NCI-H2029 (cell line): ENCODE results near the gene LYZL2.
"Not testable (repeated sequence)": the region's sequence is repeated elsewhere in the genome, so short reads cannot be mapped to it uniquely, and the experiment has no call there.

Source experiments
- DNase-seq: peaks from one replicate; lab custom pipeline; 2025; lab: John Stamatoyannopoulos, UW

The LYZL2 gene

DNA sequence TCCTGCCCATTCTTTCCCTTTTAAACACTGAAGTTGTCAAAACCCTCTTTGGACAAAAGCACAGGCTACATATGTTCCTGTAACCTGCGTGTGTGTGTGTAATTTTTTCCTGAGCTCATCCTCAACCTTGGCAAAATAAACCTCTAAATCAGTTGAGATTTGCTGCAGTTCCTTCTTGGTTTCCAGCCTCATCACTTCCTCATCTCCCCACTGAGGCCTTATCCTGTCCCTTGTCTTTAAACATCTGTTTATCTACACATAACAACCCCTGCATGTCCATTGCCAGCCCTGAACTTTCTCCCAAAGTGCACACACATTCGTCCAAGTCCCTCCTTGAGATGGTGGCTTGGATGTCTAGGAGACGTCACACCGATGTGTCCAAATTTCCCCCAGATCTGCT is 35.5 kb downstream of the LYZL2 start:
- no peak for DNase-seq

DNA sequence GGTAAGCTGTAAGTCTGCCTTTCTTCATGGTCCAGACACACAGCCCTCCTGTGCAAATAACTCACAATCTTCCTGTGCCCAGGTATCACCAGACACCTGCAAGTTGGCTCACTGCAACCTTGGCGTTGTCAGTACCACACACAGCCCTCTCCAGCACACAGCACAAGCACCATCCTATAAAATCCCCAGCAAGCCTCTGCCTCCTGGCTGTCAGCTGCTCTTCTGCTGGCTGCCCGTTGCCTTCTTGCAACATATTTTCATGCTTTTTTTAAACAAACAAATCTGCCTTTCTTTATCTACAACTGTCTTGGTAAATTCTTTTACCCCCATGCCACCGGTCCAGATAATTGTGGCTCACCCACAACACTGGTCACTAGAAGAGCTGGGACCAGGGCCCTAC is 36.8 kb downstream of the LYZL2 start:
- not testable (repeated sequence) for DNase-seq

DNA sequence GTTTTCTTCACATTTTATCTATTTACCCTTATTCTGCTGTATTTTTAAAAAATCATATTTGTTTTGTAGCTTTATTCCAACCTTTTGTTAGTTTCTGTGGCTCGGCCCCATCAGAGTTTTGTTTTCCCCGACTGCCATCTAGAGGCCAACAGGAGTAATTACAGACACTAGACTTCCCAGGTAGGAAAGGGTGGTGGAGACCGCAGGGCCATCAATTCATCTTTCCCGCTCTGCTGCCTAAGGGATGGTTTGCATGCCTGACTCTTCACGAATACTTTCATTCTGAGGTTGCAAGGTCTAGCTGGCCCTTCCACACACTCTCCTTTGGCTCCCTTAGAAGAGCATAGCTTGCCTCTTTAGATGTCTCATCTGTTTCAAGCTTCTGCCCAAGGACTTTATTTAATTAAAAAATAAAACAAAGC is 38.3 kb downstream of the LYZL2 start:
- peak; percentile 9 for DNase-seq

DNA sequence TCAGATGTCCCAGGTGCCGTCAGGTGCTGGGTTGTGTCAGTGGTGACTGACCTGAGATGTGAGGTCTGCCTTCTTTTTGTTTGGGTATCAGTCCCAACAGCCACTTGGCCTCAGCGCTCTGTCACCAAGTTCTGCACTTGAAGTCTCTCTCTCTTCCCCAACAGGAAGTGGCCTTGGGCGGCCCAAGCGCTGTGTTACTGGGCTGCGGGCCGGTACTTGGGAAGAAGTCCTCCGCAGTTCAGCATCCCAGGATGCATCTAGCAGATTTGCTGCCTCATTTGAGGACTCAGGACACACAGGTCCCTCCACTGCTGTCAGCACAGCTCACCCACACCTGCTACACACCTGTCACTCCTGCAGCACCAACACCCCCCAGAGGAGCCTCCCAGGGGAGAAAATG is 40.1 kb downstream of the LYZL2 start:
- no peak for DNase-seq

DNA sequence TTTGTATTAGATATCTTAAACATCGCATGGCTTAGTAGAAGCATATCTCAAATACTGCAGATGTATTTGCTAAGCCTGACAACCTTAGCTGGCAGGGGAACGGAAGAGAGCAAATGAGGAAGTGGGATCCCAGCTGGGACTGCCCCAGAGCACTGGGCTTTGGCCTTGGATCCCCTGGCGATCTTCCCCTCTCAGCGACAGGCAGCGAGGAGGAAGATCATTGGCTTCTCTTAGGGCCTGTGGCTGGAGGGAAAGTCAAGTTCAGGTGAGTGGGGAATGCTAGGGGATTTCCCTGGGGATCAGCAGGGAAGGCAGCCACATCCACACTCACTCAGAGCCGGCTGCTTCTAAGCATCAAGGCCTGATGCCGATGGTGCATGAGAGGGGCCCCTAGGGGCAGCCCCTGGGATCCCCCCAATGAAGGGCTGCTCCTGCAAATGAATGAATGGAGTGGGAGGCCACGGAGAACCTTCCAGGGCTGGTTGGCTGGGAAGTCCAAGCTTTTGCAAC is 42.0 kb downstream of the LYZL2 start:
- DNase-seq = no peak

DNA sequence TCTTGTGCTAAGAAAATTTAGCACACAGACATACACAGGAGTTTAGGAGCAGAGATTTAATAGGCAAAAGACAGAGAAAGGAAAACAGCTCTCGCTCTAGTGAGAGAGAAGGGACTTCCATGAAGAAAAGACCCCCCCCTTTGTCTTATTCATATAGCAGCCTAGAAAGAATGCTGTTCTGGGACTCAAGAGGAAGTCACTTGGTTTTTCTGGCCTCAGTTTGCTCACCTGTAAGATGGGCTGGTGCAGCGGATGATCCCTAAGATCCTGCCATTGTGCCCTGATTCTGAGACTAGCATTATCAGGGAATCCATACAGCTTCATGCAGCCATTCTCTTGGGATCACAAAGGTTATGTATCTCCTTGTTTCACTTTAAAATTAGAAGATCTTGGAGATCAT is 42.7 kb downstream of the LYZL2 start:
- DNase-seq = no peak

DNA sequence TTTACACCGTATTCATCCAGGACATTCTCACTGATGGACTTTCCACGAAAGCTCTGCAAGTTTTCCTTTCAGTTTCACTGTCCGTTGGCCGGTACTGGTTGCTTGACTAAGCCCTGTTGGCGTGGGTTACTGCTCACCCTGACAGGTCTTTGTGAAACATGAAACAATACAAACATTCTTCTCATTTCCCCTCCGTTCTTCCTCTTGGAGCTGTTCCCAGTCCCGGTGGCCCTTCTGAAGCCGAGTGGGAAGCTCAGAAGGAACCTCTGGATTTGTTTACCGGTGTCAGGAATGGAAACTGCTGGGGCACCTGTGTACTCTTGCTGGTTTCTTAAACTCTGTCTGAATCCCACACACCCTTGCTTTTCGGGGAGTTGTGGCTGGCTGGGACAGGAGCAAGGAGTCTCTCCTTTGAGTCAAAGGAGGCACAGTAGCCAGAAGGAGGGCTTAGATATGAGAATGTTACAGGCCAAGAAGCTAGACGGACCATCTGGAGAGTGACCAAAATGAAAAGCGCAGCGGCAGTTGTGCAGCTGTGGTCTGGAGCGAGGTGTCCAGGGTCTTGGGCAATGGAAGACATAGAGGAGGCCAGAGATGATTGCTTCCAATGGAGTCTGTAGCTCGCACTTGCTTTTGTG is 45.7 kb downstream of the LYZL2 start:
- DNase-seq = peak; percentile 88

DNA sequence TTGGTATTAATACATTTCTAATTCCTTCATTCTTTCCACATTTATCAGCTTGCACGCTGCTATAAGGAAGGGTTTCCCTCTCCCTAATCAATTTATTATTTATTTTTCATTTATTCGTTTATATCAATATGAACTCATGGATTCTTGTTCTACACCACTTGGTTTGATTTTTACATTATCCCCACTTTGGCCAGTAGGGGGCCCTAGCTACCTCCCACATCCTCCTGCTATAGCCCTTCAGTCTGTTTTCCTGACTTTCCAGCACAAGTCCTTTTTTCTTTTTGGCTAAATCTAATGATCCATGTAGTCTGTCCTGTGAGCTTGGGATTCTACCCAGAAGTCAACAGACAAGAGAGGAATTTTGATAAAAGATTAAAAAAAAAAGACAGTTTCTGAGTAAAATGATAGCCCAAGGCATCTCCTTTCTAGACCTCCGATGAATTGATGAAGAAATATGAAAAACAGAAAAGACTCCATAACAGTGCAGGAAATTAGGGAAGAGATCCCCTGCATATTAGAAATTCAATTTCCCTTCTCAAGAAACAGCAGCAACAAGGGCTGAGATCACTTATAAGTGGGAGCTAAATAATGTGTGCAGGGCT is 47.7 kb downstream of the LYZL2 start:
- DNase-seq = no peak

DNA sequence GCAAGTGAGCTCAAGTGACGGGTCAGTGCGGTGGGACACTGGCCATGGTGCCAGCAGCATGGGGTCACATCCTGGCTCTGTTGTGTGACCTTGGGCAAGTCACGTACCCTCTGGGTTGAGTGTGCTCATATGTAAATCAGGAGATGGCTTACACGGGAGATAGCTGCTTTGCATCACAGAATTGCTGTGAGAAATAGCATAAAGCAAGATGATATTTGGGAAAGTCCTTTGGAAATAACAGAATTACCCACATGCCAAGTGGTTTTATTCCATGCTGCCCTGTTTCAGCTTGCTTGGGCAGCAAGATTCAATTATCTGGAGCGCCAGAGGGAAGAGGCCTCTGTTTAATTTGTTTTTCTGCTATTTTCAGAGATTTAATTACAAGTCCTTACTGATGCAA is 48.9 kb downstream of the LYZL2 start:
- no peak for DNase-seq

DNA sequence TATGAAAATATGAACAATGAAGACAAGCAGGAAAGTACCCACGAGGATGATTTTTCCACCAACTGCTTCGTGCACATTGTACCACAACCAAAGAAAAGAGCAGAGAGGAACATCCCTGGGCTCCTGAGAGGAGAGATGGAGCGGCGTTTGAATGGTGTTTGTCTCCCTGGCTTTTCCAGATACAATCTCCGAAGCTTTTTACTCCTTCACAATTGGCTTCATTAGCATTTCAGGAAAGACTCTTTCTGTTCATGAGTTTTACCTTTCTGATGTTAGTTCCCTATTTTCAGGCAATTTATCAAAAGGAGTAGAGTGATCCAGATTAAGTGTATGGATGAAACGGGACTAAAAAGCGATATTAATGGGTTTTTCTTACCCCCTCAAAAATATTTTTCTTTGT is 49.3 kb downstream of the LYZL2 start:
- DNase-seq = no peak

DNA sequence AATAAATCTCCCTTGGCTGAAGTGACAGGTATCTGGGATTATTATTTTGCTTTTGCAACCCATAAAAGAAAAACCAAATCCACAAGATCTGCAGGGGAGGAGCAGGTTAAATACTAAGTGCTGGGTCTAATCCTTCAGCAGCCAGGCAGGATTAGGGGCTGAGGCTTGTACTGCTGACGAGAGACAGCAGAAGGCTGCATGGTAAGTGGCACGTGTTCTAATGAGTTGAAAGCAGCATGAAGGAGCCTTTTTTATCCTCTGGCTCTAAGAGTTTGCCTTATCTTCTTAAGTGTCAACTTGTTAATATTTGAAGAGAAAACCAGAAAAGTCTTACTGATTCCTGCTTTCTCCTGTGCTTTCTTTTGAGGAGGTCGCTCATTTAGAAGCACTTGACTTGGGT is 50.0 kb downstream of the LYZL2 start:
- DNase-seq = no peak

DNA sequence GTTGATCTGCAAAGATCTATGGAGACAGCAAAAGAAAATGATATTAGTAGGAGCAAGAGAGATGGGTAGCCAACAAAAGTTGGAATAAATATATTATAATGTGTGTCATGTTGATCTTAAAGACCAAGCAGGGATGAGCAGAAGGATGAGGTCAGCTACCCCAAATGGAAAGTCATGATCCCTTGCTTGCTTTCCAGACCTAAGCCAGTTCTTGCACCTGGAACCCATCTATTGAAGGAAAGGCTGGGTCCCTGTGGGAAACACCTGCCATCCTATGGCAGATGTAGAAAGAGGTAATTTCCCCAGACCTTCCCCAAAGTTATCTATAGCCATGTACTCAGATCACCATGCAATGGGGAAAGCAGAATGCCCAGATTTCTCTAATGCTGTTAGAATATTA is 52.5 kb downstream of the LYZL2 start:
- no peak for DNase-seq

DNA sequence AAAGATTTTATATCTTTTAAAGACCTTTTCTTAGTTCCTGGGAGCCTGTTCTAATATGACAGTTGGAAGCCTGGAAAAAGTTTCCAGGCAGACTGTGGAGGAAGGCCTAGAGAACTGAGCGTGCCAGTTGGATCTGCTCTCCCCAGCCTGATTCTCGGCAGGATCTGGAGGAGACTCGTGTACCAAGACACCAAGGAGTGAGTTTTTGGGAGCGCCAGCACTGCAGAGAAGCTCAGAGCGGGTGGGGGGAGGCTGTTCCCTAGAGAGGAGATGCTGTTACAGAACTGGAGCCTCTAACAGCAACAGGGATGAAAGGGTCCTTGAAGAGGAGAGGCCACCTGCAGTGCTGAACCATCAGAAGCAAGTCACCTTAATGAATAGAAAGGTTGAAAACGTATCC is 52.9 kb downstream of the LYZL2 start:
- no peak for DNase-seq

DNA sequence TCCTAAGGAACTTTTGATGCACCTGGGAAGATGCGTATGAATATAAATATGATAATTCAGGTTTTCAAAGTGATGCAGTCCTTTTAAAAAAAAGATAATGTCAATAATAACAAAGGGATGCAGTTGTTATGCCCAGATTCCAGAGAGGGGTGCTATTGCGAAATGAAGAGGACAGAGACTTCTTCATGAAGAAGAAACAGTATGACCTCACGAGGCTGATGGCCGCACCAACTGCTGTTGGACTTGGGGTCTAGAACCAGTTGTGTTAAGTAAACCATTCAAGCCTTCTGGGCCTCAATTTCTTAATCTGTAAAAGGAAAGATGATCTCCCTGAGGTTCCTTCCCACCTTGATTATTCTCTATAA is 55.1 kb downstream of the LYZL2 start:
- no peak for DNase-seq

DNA sequence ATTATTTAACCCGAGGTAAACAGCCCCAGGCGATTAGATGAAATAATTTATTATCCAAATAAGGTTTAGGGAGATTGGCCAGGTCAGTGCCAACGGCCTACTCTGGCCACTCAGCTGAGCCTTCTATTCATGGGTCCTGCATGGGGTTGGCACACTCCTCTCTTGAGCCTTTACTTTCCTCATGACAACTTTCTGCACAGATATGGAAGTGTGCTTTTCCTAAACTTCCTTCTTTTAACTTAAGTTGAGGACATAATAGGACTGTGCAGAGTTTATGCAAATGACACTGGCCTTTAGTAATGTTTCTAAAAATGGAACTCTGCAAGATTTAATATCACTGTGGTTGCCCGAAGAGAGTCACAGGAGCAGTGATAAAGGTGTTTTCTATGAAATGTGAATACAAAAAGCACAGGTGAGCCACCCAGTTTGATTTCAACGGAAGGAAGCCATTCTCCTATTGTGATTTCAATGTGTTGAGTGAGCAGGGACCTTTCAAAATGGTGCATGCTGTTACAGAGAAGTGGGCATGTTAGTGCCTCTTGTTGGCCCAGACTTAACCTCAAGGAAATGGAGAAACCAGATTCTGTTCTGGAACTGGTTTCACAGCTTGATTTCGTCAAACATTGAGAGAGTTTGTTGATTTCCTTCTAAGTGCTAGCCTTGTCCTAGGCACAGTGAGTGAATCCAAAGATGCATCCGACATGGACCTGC is 55.7 kb downstream of the LYZL2 start:
- DNase-seq = no peak

DNA sequence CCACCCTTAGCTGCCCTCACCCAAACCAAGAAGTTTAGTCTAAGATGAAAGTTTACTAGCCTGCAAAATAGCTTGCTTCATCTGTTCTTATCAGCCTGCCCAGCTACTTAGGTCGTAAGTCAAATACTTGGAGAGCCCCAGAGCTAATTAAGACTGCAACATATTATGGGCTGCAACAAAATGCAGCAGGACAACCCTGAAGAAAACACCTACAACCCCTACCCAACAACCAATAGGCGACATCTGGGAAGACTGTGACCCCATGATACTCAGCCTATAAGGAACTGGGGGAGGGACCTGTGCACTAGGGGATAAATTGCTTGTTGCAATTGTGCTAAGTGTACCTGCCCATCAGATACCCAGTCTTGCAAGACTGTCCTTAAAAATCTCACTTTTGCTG is 64.1 kb downstream of the LYZL2 start:
- no peak for DNase-seq

DNA sequence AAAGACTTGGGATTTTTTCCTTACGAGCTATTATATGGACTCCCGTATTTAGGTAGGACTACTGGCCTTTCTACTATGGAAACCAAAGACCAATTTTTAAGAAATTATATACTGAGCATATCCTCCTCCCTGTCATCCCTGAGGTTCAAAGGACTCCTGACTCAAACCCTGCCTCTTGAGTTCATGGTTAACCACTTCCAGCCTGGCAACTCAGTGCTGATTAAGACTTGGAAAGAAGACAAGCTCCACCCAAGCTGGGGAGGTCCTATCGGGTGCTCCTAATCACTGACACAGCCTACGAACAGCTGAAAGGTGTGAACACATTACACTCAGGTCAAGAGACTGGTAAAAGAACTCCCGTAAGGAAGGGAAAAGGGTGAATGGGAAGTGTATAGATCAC is 66.8 kb downstream of the LYZL2 start:
- DNase-seq = no peak
